Fibroblast of the aortic adventitia (primary cell): ENCODE data around the gene CDR2. TPM values are rescaled to one million over a fixed set of nuclear protein-coding genes. Genes with fewer than 3 reads are reported as not detected.

Experiments
- DNase-seq: peaks from one replicate; pipeline ENCODE4 v3.0.0-alpha.2; 2010; ENCODE audit warnings: low read depth
- H3K4me3 ChIP-seq: 2 replicates; pipeline ENCODE4 v1.5.1; 2011; ENCODE audit warnings: low read depth, mild to moderate bottlenecking, control low read depth, low read length, moderate library complexity
- CTCF ChIP-seq: IDR thresholded peaks from 2 replicates; pipeline ENCODE4 v1.5.1; 2011; ENCODE audit warnings: mild to moderate bottlenecking, low read length, control low read depth, inconsistent platforms; ENCODE audit not compliant: insufficient read depth
- total RNA-seq: library from RNA; depleted of rRNA; stranded (reverse); fragments of >200 nt; gene quantifications from 2 replicates; pipeline ENCODE4 v1.2.3, GENCODE V29; 2012; ENCODE audit warnings: low replicate concordance

CDR2 gene
- total RNA-seq, 1 donor = 29.7 TPM

- DNase-seq = no peak
- TF ChIP-seq CTCF = no peak
- H3K4me3 ChIP-seq = no peak overlapping the region
Observed at GRCh38 chr16:22417019-22417418, 42.6 kb upstream of the CDR2 start.

GRCh38 chr16:22413819-22414218 is 39.4 kb upstream of the CDR2 start:
- no peak for TF ChIP-seq CTCF
- DNase-seq = no peak
- no peak overlapping the region for H3K4me3 ChIP-seq

- no peak overlapping the region for H3K4me3 ChIP-seq
- TF ChIP-seq CTCF = no peak
- DNase-seq = no peak
Observed at GRCh38 chr16:22407486-22407885, 33.1 kb upstream of the CDR2 start.

- no peak overlapping the region for H3K4me3 ChIP-seq
- DNase-seq = peak; percentile 36
- no peak for TF ChIP-seq CTCF
Observed at GRCh38 chr16:22402191-22402590, 27.8 kb upstream of the CDR2 start.

- no peak overlapping the region for H3K4me3 ChIP-seq
- no peak for DNase-seq
- TF ChIP-seq CTCF = no peak
Observed at GRCh38 chr16:22400900-22401299, 26.5 kb upstream of the CDR2 start.

GRCh38 chr16:22397931-22398330 is 23.5 kb upstream of the CDR2 start:
- no peak for TF ChIP-seq CTCF
- H3K4me3 ChIP-seq = no peak overlapping the region
- no peak for DNase-seq

- no peak for TF ChIP-seq CTCF
- DNase-seq = peak; percentile 97
- no peak overlapping the region for H3K4me3 ChIP-seq
Observed at GRCh38 chr16:22397464-22397863, 23.0 kb upstream of the CDR2 start.
